K562 (cell line): ENCODE measurements around the gene CD274. TPM values are rescaled to one million over a fixed set of nuclear protein-coding genes. Genes with fewer than 3 reads are reported as not detected.

ENCODE experiments used
- HMGN3 ChIP-seq: IDR thresholded peaks from 2 replicates; pipeline ENCODE4 v1.6.1; 2011; ENCODE audit warnings: borderline replicate concordance, low read depth, mild to moderate bottlenecking, mixed read lengths, low read length; ENCODE audit not compliant: insufficient read length; ENCODE audit errors: extremely low read depth
- KLF13 ChIP-seq: fragments of 450-650 bp; IDR thresholded peaks from 2 replicates; pipeline ENCODE4 v1.6.1; 2016; ENCODE audit warnings: missing genetic modification characterization, low read depth, mild to moderate bottlenecking, missing compliant biosample characterization, moderate library complexity, borderline replicate concordance
- L3MBTL2 ChIP-seq: fragments of 450-650 bp; IDR thresholded peaks from 2 replicates; pipeline ENCODE4 v1.6.1; 2016; ENCODE audit warnings: mild to moderate bottlenecking, moderate library complexity
- PHF21A ChIP-seq: fragments of 450-650 bp; IDR thresholded peaks from 2 replicates; pipeline ENCODE4 v1.6.1; 2017; ENCODE audit warnings: low read depth, borderline replicate concordance
- ZNF644 ChIP-seq: fragments of 200-800 bp; sonication (Bioruptor generic); IDR thresholded peaks from 2 replicates; pipeline ENCODE4 v1.6.1; 2016; ENCODE audit warnings: low read depth, missing genetic modification characterization, missing compliant biosample characterization
- polyA plus RNA-seq, 8 experiments: library from polyadenylated mRNA; depleted of rRNA in 4 of 8; stranded (reverse) in 5 of 8; unstranded in 3 of 8; fragments of >200 nt; fragmentation: Nextera tagmentation in 2 of 8; fragmentation: Illumina TruSeq in 1 of 8; extraction: Ambion mirVana in 2 of 8; extraction: Trizol in 1 of 8; gene quantifications; 2 replicates each; pipeline versions ENCODE4 v1.2.1 to v1.2.3, GENCODE V29; 2011 to 2014; ENCODE audit warnings: inconsistent platforms in 1 of 8, missing spikeins in 1 of 8
- total RNA-seq, 7 experiments: library from RNA; depleted of rRNA in 6 of 7; stranded (reverse); fragments of >200 nt in 6 of 7; fragmentation: Illumina TruSeq in 2 of 7; extraction: Trizol in 2 of 7; gene quantifications; 2 replicates each; pipeline versions ENCODE4 v1.2.1 to v1.2.3, GENCODE V29; 2011 to 2021; ENCODE audit warnings: low replicate concordance in 1 of 7
- TF ChIP-seq, protein P1 (sequence below): IDR thresholded peaks from 2 replicates; pipeline ENCODE4 v1.6.1; 2011; ENCODE audit warnings: borderline replicate concordance, low read depth, mild to moderate bottlenecking, moderate library complexity, low read length; ENCODE audit not compliant: insufficient read depth, poor library complexity, severe bottlenecking
- TF ChIP-seq, protein P2 (sequence below), 2 experiments: IDR thresholded peaks; 2 replicates each; pipeline ENCODE4 v1.6.1; 2011; ENCODE audit warnings: borderline replicate concordance in 1 of 2, control low read depth in 1 of 2, low read depth in 1 of 2, low read length in 1 of 2, mild to moderate bottlenecking in 1 of 2, mixed read lengths in 1 of 2, moderate library complexity in 1 of 2; ENCODE audit not compliant: insufficient read depth in 1 of 2, insufficient read length in 1 of 2, poor library complexity in 1 of 2, severe bottlenecking in 1 of 2; ENCODE audit errors: extremely low read depth in 1 of 2

The CD274 gene
- total and polyA plus RNA-seq, 9 of the 15 experiments (the other 6 are each of a cell fraction or from before 2014, with no cell fraction given) = 0.07 to 0.51 (median 0.30) TPM; not detected in 1

- TF ChIP-seq, protein P1, sequence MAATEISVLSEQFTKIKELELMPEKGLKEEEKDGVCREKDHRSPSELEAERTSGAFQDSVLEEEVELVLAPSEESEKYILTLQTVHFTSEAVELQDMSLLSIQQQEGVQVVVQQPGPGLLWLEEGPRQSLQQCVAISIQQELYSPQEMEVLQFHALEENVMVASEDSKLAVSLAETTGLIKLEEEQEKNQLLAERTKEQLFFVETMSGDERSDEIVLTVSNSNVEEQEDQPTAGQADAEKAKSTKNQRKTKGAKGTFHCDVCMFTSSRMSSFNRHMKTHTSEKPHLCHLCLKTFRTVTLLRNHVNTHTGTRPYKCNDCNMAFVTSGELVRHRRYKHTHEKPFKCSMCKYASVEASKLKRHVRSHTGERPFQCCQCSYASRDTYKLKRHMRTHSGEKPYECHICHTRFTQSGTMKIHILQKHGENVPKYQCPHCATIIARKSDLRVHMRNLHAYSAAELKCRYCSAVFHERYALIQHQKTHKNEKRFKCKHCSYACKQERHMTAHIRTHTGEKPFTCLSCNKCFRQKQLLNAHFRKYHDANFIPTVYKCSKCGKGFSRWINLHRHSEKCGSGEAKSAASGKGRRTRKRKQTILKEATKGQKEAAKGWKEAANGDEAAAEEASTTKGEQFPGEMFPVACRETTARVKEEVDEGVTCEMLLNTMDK = no peak
- TF ChIP-seq PHF21A (peak; percentile 9; the same call in 1 of the 2 replicates), HMGN3 (peak; percentile 35), ZNF644 (tag) (no peak), KLF13 (peak; percentile 59; the same call in 1 of the 2 replicates), L3MBTL2 (peak; percentile 27; the same call in 1 of the 2 replicates)
- TF ChIP-seq, protein P2, sequence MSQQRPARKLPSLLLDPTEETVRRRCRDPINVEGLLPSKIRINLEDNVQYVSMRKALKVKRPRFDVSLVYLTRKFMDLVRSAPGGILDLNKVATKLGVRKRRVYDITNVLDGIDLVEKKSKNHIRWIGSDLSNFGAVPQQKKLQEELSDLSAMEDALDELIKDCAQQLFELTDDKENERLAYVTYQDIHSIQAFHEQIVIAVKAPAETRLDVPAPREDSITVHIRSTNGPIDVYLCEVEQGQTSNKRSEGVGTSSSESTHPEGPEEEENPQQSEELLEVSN (IDR thresholded peaks at IDR 0.05; ENCODE audit: borderline replicate concordance in 1 of 2, extremely low read depth in 1 of 2, insufficient read depth in 1 of 2, insufficient read length in 1 of 2, low read depth in 1 of 2, low read length in 1 of 2, poor library complexity in 1 of 2, severe bottlenecking in 1 of 2) = peak; percentile 18 to 71
Measured at GRCh38 chr9:5450359-5451091, at the start of gene CD274 (continued).
